HCT116 (cell line): ENCODE data around the gene ENKD1. TPM values are rescaled to one million over a fixed set of nuclear protein-coding genes. Genes with fewer than 3 reads are reported as not detected.

Experiments used
- ATAC-seq: fragments of 200-7000 bp; cut with Tn5 transposase; 2 replicates; pipeline ENCODE4 v1.9.1; 2020; ENCODE audit warnings: mild to moderate bottlenecking, moderate library complexity
- BruUV-seq: library from RNA; stranded (reverse); fragments of 400-500 nt; replicated peaks from 2 replicates; lab custom pipeline; 2021; lab: Mats Ljungman, UMichigan
- CTCF ChIA-PET: fragments of 300-600 bp; sonication (Branson Sonifier 250); formaldehyde crosslinking; loops from one replicate; lab custom pipeline; 2021; ENCODE audit warnings: antibody characterized with exemption; lab: Charles Lee
- POLR2A ChIA-PET: fragments of 300-600, 350-600 bp; sonication (Branson Sonifier 250); formaldehyde crosslinking; loops from one replicate; lab custom pipeline; 2021; ENCODE audit warnings: antibody characterized with exemption; lab: Charles Lee
- RAD21 ChIA-PET, 2 experiments: fragments of 300-600 bp; sonication (Branson Sonifier 250); formaldehyde crosslinking; loops; one replicate each; lab custom pipeline; 2023; ENCODE audit warnings: low total read pairs in 2 of 2; ENCODE audit not compliant: uncharacterized antibody in 2 of 2, unreplicated experiment in 2 of 2, low non-redundant PET in 1 of 2; lab: Charles Lee
- DNase-seq: peaks from one replicate; pipeline ENCODE4 v3.0.0-alpha.2; 2010; ENCODE audit warnings: low read depth, low spot score
- H2AFZ ChIP-seq: fragments of 200-600 bp; shearing (Covaris generic), sonication (generic); 2 replicates; pipeline ENCODE4 v1.6.1; 2017; ENCODE audit warnings: low read depth, mixed run types, mixed read lengths, antibody characterized with exemption, low read length; ENCODE audit not compliant: poor library complexity, severe bottlenecking
- H3K27ac ChIP-seq: 2 replicates; pipeline ENCODE4 v1.5.1; 2012; ENCODE audit warnings: low read depth, low read length
- H3K27me3 ChIP-seq: fragments of 200-600 bp; sonication (generic); 2 replicates; pipeline ENCODE4 v1.6.1; 2016; ENCODE audit warnings: mixed run types, low read length, mixed read lengths; ENCODE audit not compliant: insufficient read depth
- H3K36me3 ChIP-seq, 2 experiments: fragments of 200-500 bp in 1 of 2; fragments of 200-600 bp in 1 of 2; sonication (Bioruptor generic) in 1 of 2; sonication (generic) in 1 of 2; 2 replicates each; pipeline versions ENCODE4 v1.5.1 to v1.6.1; 2014 to 2016; ENCODE audit warnings: low read length in 2 of 2, inconsistent platforms in 1 of 2, mixed read lengths in 1 of 2, mixed run types in 1 of 2; ENCODE audit not compliant: insufficient read depth in 2 of 2, control insufficient read depth in 1 of 2
- H3K4me1 ChIP-seq, 2 experiments: fragments of 200-600 bp in 1 of 2; sonication (generic) in 1 of 2; 2 replicates each; pipeline versions ENCODE4 v1.5.1 to v1.6.1; 2012 to 2017; ENCODE audit warnings: low read length in 2 of 2, inconsistent platforms in 1 of 2, mild to moderate bottlenecking in 1 of 2, mixed read lengths in 1 of 2, mixed run types in 1 of 2, moderate library complexity in 1 of 2; ENCODE audit not compliant: insufficient read depth in 2 of 2, control insufficient read depth in 1 of 2
- H3K4me2 ChIP-seq: fragments of 200-600 bp; sonication (generic); 2 replicates; pipeline ENCODE4 v1.6.1; 2017; ENCODE audit warnings: mixed run types, low read length, mixed read lengths
- H3K4me3 ChIP-seq, 2 experiments: fragments of 200-600 bp in 1 of 2; sonication (generic) in 1 of 2; replicated peaks in 1 of 2; 2 replicates each; pipeline ENCODE4 v1.5.1; 2011 to 2016; ENCODE audit warnings: low read length in 2 of 2, control low read depth in 1 of 2, low read depth in 1 of 2, mild to moderate bottlenecking in 1 of 2, mixed read lengths in 1 of 2, mixed run types in 1 of 2
- H3K79me2 ChIP-seq: fragments of 200-600 bp; sonication (generic); 2 replicates; pipeline ENCODE4 v1.6.1; 2017; ENCODE audit warnings: mild to moderate bottlenecking, mixed run types, low read length, moderate library complexity, mixed read lengths; ENCODE audit not compliant: insufficient read depth
- H3K9ac ChIP-seq: fragments of 200-600 bp; sonication (generic); 2 replicates; pipeline ENCODE4 v1.6.1; 2016; ENCODE audit warnings: low read length, mixed read lengths
- H3K9me2 ChIP-seq: fragments of 200-600 bp; sonication (generic), shearing (Covaris generic); 2 replicates; pipeline ENCODE4 v1.6.1; 2017; ENCODE audit warnings: mixed run types, mild to moderate bottlenecking, moderate library complexity; ENCODE audit not compliant: insufficient read depth
- H3K9me3 ChIP-seq, 2 experiments: fragments of 200-500 bp in 1 of 2; fragments of 200-600 bp in 1 of 2; sonication (Bioruptor generic) in 1 of 2; sonication (generic) in 1 of 2; 2 replicates each; pipeline ENCODE4 v1.6.1; 2014 to 2017; ENCODE audit warnings: low read length in 2 of 2, mixed read lengths in 2 of 2, inconsistent platforms in 1 of 2, low read depth in 1 of 2, mild to moderate bottlenecking in 1 of 2, mixed run types in 1 of 2, moderate library complexity in 1 of 2; ENCODE audit not compliant: control insufficient read depth in 1 of 2, insufficient read depth in 1 of 2
- H4K20me1 ChIP-seq: fragments of 200-600 bp; sonication (generic), shearing (Covaris generic); 2 replicates; pipeline ENCODE4 v1.6.1; 2017; ENCODE audit warnings: mixed run types, mild to moderate bottlenecking, moderate library complexity; ENCODE audit not compliant: insufficient read depth
- ATF3 ChIP-seq: IDR thresholded peaks from 2 replicates; pipeline ENCODE4 v1.6.1; 2012
- CEBPB ChIP-seq: IDR thresholded peaks from 2 replicates; pipeline ENCODE4 v1.6.1; 2012; ENCODE audit warnings: low read depth
- CTCF ChIP-seq, 3 experiments: fragments of 200-600 bp in 1 of 3; sonication (generic) in 1 of 3; IDR thresholded peaks in 2 of 3; conservative IDR thresholded peaks in 1 of 3; 2 replicates each; pipeline ENCODE4 v1.5.1; 2012 to 2017; ENCODE audit warnings: low read depth in 2 of 3, low read length in 2 of 3, antibody characterized with exemption in 1 of 3, borderline replicate concordance in 1 of 3, control low read depth in 1 of 3, mild to moderate bottlenecking in 1 of 3, mixed read lengths in 1 of 3, mixed run types in 1 of 3, moderate library complexity in 1 of 3; ENCODE audit not compliant: insufficient read depth in 1 of 3
- EGR1 ChIP-seq: IDR thresholded peaks from 2 replicates; pipeline ENCODE4 v1.6.1; 2012; ENCODE audit warnings: low read depth
- ELF1 ChIP-seq: IDR thresholded peaks from 2 replicates; pipeline ENCODE4 v1.6.1; 2012; ENCODE audit warnings: low read depth, borderline replicate concordance
- EZH2 ChIP-seq: fragments of 200-600 bp; sonication (generic); IDR thresholded peaks from 2 replicates; pipeline ENCODE4 v1.6.1; 2017; ENCODE audit warnings: antibody characterized with exemption, mixed run types
- EZH2phosphoT487 ChIP-seq: fragments of 200-600 bp; IDR thresholded peaks from 2 replicates; pipeline ENCODE4 v1.6.1; 2018; ENCODE audit warnings: antibody characterized with exemption, borderline replicate concordance
- FOSL1 ChIP-seq: IDR thresholded peaks from 2 replicates; pipeline ENCODE4 v1.6.1; 2012; ENCODE audit warnings: low read depth
- JUND ChIP-seq: IDR thresholded peaks from 2 replicates; pipeline ENCODE4 v1.6.1; 2012
- MAX ChIP-seq: IDR thresholded peaks from 2 replicates; pipeline ENCODE4 v1.6.1; 2012
- POLR2A ChIP-seq: IDR thresholded peaks from 2 replicates; pipeline ENCODE4 v1.7.0; 2011; ENCODE audit warnings: borderline replicate concordance; ENCODE audit not compliant: insufficient read depth, insufficient read length; ENCODE audit errors: extremely low read depth
- RAD21 ChIP-seq: IDR thresholded peaks from 2 replicates; pipeline ENCODE4 v1.6.1; 2012; ENCODE audit warnings: low read depth, mild to moderate bottlenecking
- REST ChIP-seq: IDR thresholded peaks from 2 replicates; pipeline ENCODE4 v1.6.1; 2012; ENCODE audit warnings: low read depth
- SIN3A ChIP-seq: IDR thresholded peaks from 2 replicates; pipeline ENCODE4 v1.6.1; 2012; ENCODE audit warnings: low read depth
- SRF ChIP-seq: IDR thresholded peaks from 2 replicates; pipeline ENCODE4 v1.6.1; 2012; ENCODE audit warnings: low read depth
- TCF7L2 ChIP-seq: IDR thresholded peaks from 2 replicates; pipeline ENCODE4 v1.7.0; 2011; ENCODE audit warnings: borderline replicate concordance, inconsistent platforms; ENCODE audit not compliant: insufficient read depth, insufficient read length; ENCODE audit errors: extremely low read depth
- ZBTB33 ChIP-seq: IDR thresholded peaks from 2 replicates; pipeline ENCODE4 v1.6.1; 2011; ENCODE audit warnings: mild to moderate bottlenecking, low read length, moderate library complexity; ENCODE audit not compliant: insufficient replicate concordance; ENCODE audit errors: extremely low read depth
- ZFX ChIP-seq: fragments of 450-650 bp; IDR thresholded peaks from 2 replicates; pipeline ENCODE4 v1.6.1; 2017
- ZNF274 ChIP-seq: fragments of 200-500 bp; sonication (Bioruptor generic); IDR thresholded peaks from 2 replicates; pipeline ENCODE4 v1.6.1; 2014; ENCODE audit warnings: mild to moderate bottlenecking, low read depth, low read length, inconsistent platforms
- intact Hi-C: fragments of 100-400 bp; cut with micrococcal nuclease; formaldehyde crosslinking; loops from 2 replicates; pipeline ENCODE4 v1.10.0; 2022
- total RNA-seq: library from RNA; stranded (reverse); gene quantifications from one replicate; pipeline ENCODE4 v1.2.1, GENCODE V29; 2021; ENCODE audit not compliant: unreplicated experiment

Gene ENKD1
- total RNA-seq, 1 experiment from 2014 or later: 16.8 TPM

- no peak overlapping the region for H3K4me3 ChIP-seq
- H2AFZ ChIP-seq: no peak overlapping the region
- RAD21 ChIA-PET: no interaction called here
- H3K36me3 ChIP-seq: 0 out of 4 replicates have a peak, but pooled peaks cover 0 to 5% of the 10 kb centered on the region in 2 experiments
- intact Hi-C loops: no loop called here
- TF ChIP-seq FOSL1 (no peak), ELF1 (no peak), EZH2phosphoT487 (no peak), EGR1 (no peak), ZBTB33 (no peak), TCF7L2 (no peak), EZH2 (no peak), ZFX (no peak), POLR2A (no peak), SRF (no peak), MAX (no peak), CEBPB (no peak), SIN3A (no peak), JUND (no peak), CTCF (IDR thresholded peaks at IDR 0.05 in 2 of 3, conservative IDR thresholded peaks at IDR 0.05 in 1 of 3; ENCODE audit: borderline replicate concordance in 1 of 3, insufficient read depth in 1 of 3, low read depth in 2 of 3, low read length in 2 of 3) (no peak), ZNF274 (no peak), ATF3 (no peak), REST (no peak), RAD21 (no peak)
- H3K79me2 ChIP-seq: peaks cover 79% of the 10 kb centered on the region
- no peak overlapping the region for H3K27ac ChIP-seq
- CTCF ChIA-PET: no interaction called here
- H3K4me1 ChIP-seq: peaks cover 2 to 10% of the 10 kb centered on the region in 2 experiments; a peak in 3 of 4 replicates
- no peak overlapping the region for H3K9ac ChIP-seq
- no TSS peak for BruUV-seq
- H3K27me3 ChIP-seq: no peaks in the 10 kb centered on the region
- DNase-seq (no peak), ATAC-seq (no peak)
- 0 out of 2 replicates have a peak, but pooled peaks cover 3% of the 10 kb centered on the region for H4K20me1 ChIP-seq
- H3K4me2 ChIP-seq: no peak overlapping the region
- no peaks in the 10 kb centered on the region for H3K9me3 ChIP-seq
- POLR2A ChIA-PET: no interaction called here
- H3K9me2 ChIP-seq: no peaks in the 10 kb centered on the region
Measured at GRCh38 chr16:67713647-67714273, 47.2 kb upstream of the ENKD1 start.
